Mammary epithelial cell (primary cell): ENCODE results near the gene C15orf39.

Source experiments
- EZH2 ChIP-seq: IDR thresholded peaks from 2 replicates; pipeline ENCODE4 v1.6.1; 2012; ENCODE audit warnings: low read length, inconsistent platforms, borderline replicate concordance
- TF ChIP-seq, protein P1 (sequence below), 2 donors: IDR thresholded peaks in 1 of 2; conservative IDR thresholded peaks in 1 of 2; 2 replicates each; pipeline ENCODE4 v1.5.1; 2011 to 2012; ENCODE audit warnings: inconsistent platforms in 2 of 2, low read length in 2 of 2, mild to moderate bottlenecking in 2 of 2, control low read depth in 1 of 2, low read depth in 1 of 2; ENCODE audit not compliant: insufficient read depth in 1 of 2; ENCODE audit errors: extremely low read depth in 1 of 2

- TF ChIP-seq, protein P1, sequence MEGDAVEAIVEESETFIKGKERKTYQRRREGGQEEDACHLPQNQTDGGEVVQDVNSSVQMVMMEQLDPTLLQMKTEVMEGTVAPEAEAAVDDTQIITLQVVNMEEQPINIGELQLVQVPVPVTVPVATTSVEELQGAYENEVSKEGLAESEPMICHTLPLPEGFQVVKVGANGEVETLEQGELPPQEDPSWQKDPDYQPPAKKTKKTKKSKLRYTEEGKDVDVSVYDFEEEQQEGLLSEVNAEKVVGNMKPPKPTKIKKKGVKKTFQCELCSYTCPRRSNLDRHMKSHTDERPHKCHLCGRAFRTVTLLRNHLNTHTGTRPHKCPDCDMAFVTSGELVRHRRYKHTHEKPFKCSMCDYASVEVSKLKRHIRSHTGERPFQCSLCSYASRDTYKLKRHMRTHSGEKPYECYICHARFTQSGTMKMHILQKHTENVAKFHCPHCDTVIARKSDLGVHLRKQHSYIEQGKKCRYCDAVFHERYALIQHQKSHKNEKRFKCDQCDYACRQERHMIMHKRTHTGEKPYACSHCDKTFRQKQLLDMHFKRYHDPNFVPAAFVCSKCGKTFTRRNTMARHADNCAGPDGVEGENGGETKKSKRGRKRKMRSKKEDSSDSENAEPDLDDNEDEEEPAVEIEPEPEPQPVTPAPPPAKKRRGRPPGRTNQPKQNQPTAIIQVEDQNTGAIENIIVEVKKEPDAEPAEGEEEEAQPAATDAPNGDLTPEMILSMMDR (conservative IDR thresholded peaks at IDR 0.05 in 1 of 2, IDR thresholded peaks at IDR 0.05 in 1 of 2; ENCODE audit: extremely low read depth in 1 of 2, insufficient read depth in 1 of 2, low read depth in 1 of 2, low read length in 2 of 2): no peak
- no peak for TF ChIP-seq EZH2
These were observed 28.3 kb downstream of the C15orf39 start for GRCh38 chr15:75230016-75230343.
